Liver (tissue), 9 donors: ENCODE data around the gene FASN. TPM values are rescaled to one million over a fixed set of nuclear protein-coding genes. Genes with fewer than 3 reads are reported as not detected.

Experiments used
- DNase-seq: peaks from one replicate; pipeline ENCODE4 v3.0.0-alpha.2; 2017; ENCODE audit warnings: low spot score
- H3K27ac ChIP-seq, 2 donors: one replicate each; pipeline ENCODE4 v1.7.0; 2013; ENCODE audit warnings: inconsistent platforms in 2 of 2, low read length in 2 of 2, control low read depth in 1 of 2, low read depth in 1 of 2, mild to moderate bottlenecking in 1 of 2
- H3K27me3 ChIP-seq, 4 donors: one replicate each; pipeline versions ENCODE4 v1.6.1 to v1.7.0; 2013; ENCODE audit warnings: low read length in 3 of 4, inconsistent platforms in 1 of 4, mild to moderate bottlenecking in 1 of 4, moderate library complexity in 1 of 4; ENCODE audit not compliant: control insufficient read depth in 4 of 4, insufficient read depth in 4 of 4
- H3K36me3 ChIP-seq, 4 donors: one replicate each; pipeline versions ENCODE4 v1.6.1 to v1.7.0; 2013; ENCODE audit warnings: low read length in 3 of 4, mild to moderate bottlenecking in 3 of 4, low read depth in 1 of 4, moderate library complexity in 1 of 4; ENCODE audit not compliant: control insufficient read depth in 4 of 4, insufficient read depth in 3 of 4
- H3K4me1 ChIP-seq, 4 donors: one replicate each; pipeline versions ENCODE4 v1.6.1 to v1.7.0; 2013; ENCODE audit warnings: low read length in 3 of 4, mild to moderate bottlenecking in 3 of 4, moderate library complexity in 1 of 4; ENCODE audit not compliant: control insufficient read depth in 4 of 4, insufficient read depth in 4 of 4
- H3K4me3 ChIP-seq, 3 donors: one replicate each; pipeline versions ENCODE4 v1.6.1 to v1.7.0; 2013; ENCODE audit warnings: low read length in 3 of 3, control low read depth in 1 of 3, low read depth in 1 of 3, mild to moderate bottlenecking in 1 of 3
- H3K9ac ChIP-seq, 2 donors: one replicate each; pipeline ENCODE4 v1.7.0; 2013; ENCODE audit warnings: low read length in 2 of 2, mild to moderate bottlenecking in 2 of 2, moderate library complexity in 2 of 2, control low read depth in 1 of 2, low read depth in 1 of 2
- H3K9me3 ChIP-seq, 4 donors: one replicate each; pipeline versions ENCODE4 v1.6.1 to v1.7.0; 2013; ENCODE audit warnings: low read length in 3 of 4; ENCODE audit not compliant: control insufficient read depth in 4 of 4
- ATF3 ChIP-seq: IDR thresholded peaks from 2 replicates; pipeline ENCODE4 v1.6.1; 2016; ENCODE audit warnings: antibody characterized with exemption
- CTCF ChIP-seq: fragments of 150-350 bp; IDR thresholded peaks from 2 replicates; pipeline ENCODE4 v1.5.1; 2017; ENCODE audit warnings: improper control_type of control experiment, low read depth, low read length; ENCODE audit not compliant: missing input control
- FOXA2 ChIP-seq: IDR thresholded peaks from 2 replicates; pipeline ENCODE4 v1.6.1; 2016; ENCODE audit warnings: antibody characterized with exemption
- GABPA ChIP-seq, 2 donors: IDR thresholded peaks in 1 of 2; conservative IDR thresholded peaks in 1 of 2; 2 replicates each; pipeline ENCODE4 v1.6.1; 2016; ENCODE audit warnings: antibody characterized with exemption in 2 of 2, mild to moderate bottlenecking in 1 of 2, moderate library complexity in 1 of 2
- HNF4A ChIP-seq, 2 donors: conservative IDR thresholded peaks; 2 replicates each; pipeline ENCODE4 v1.6.1; 2016; ENCODE audit warnings: antibody characterized with exemption in 2 of 2, mild to moderate bottlenecking in 2 of 2
- HNF4G ChIP-seq: IDR thresholded peaks from 2 replicates; pipeline ENCODE4 v1.6.1; 2016; ENCODE audit warnings: antibody characterized with exemption
- JUND ChIP-seq, 2 donors: IDR thresholded peaks; 2 replicates each; pipeline ENCODE4 v1.6.1; 2016; ENCODE audit warnings: antibody characterized with exemption in 2 of 2
- MAX ChIP-seq: IDR thresholded peaks from 2 replicates; pipeline ENCODE4 v1.6.1; 2016; ENCODE audit warnings: antibody characterized with exemption
- NR2F2 ChIP-seq: IDR thresholded peaks from 2 replicates; pipeline ENCODE4 v1.6.1; 2016; ENCODE audit warnings: antibody characterized with exemption
- RAD21 ChIP-seq, 2 donors: IDR thresholded peaks; 2 replicates each; pipeline ENCODE4 v1.6.1; 2016; ENCODE audit warnings: antibody characterized with exemption in 2 of 2, mild to moderate bottlenecking in 2 of 2
- REST ChIP-seq: IDR thresholded peaks from 2 replicates; pipeline ENCODE4 v1.6.1; 2016; ENCODE audit warnings: antibody characterized with exemption, mild to moderate bottlenecking
- RXRA ChIP-seq, 2 donors: IDR thresholded peaks; 2 replicates each; pipeline ENCODE4 v1.6.1; 2017 to 2018; ENCODE audit warnings: antibody characterized with exemption in 2 of 2, mild to moderate bottlenecking in 1 of 2
- SP1 ChIP-seq: IDR thresholded peaks from 2 replicates; pipeline ENCODE4 v1.6.1; 2018; ENCODE audit warnings: antibody characterized with exemption, mild to moderate bottlenecking
- YY1 ChIP-seq: IDR thresholded peaks from 2 replicates; pipeline ENCODE4 v1.6.1; 2016; ENCODE audit warnings: antibody characterized with exemption, mild to moderate bottlenecking
- ZBTB33 ChIP-seq: IDR thresholded peaks from 2 replicates; pipeline ENCODE4 v1.6.1; 2016; ENCODE audit warnings: antibody characterized with exemption
- WGBS: extraction: QIAGEN DNeasy Blood & Tissue Kit; methylation state at CpG from one replicate; pipeline ENCODE4 v1.1.7; 2013; 5-methylcytosine and 5-hydroxymethylcytosine counted together
- polyA plus RNA-seq, 2 donors: library from polyadenylated mRNA; stranded (reverse) in 1 of 2; unstranded in 1 of 2; fragments of 200-250 nt in 1 of 2; fragments of >200 nt in 1 of 2; fragmentation: Nextera tagmentation in 1 of 2; extraction: Ambion mirVana in 1 of 2; gene quantifications; one replicate each; pipeline versions ENCODE4 v1.2.1 to v1.2.3, GENCODE V29; 2013 to 2015
- total RNA-seq, 2 donors: library from RNA; depleted of rRNA; stranded (reverse); fragments of >200 nt; gene quantifications; one replicate each; pipeline ENCODE4 v1.2.3, GENCODE V29; 2014
- donor health status: healthy.
- donor health status: healthy.
- donor health status: healthy.
- donor health status: healthy.
- donor health status: healthy.

FASN gene
- total and polyA plus RNA-seq, 4 donors: 53.1 to 229 (median 130) TPM

- TF ChIP-seq ZBTB33 (no peak), HNF4G (no peak)
These were observed 63.5 kb downstream of the FASN start (continued) for GRCh38 chr17:82034371-82035011.

- no peak for DNase-seq
- Histone ChIP-seq H3K9me3 (no peaks in the 10 kb centered on the region), H3K4me1 (peaks cover 17 to 64% (median 40%) of the 10 kb centered on the region in 4 donors), H3K4me3 (no peak overlapping the region), H3K36me3 (peaks cover 0 to 5% (median 1%) of the 10 kb centered on the region in 4 donors), H3K9ac (no peak overlapping the region), H3K27ac (no peak overlapping the region), H3K27me3 (no peaks in the 10 kb centered on the region)
- TF ChIP-seq MAX (no peak), ATF3 (no peak), REST (no peak), JUND (IDR thresholded peaks at IDR 0.05) (no peak), SP1 (no peak), HNF4A (conservative IDR thresholded peaks at IDR 0.05) (no peak), YY1 (no peak), GABPA (IDR thresholded peaks at IDR 0.05 in 1 of 2, conservative IDR thresholded peaks at IDR 0.05 in 1 of 2) (no peak), RAD21 (IDR thresholded peaks at IDR 0.05) (no peak), ZBTB33 (no peak), FOXA2 (no peak), RXRA (IDR thresholded peaks at IDR 0.05) (no peak), NR2F2 (no peak), CTCF (no peak)
- 69% methylated on average over 38 of the region's 38 CpGs for WGBS
These were observed 64.5 kb downstream of the FASN start for GRCh38 chr17:82033359-82034085.
